Smooth muscle cell (in vitro differentiated cells): Measurements from ENCODE around the gene GRIN2D. TPM values are rescaled to one million over a fixed set of nuclear protein-coding genes. Genes with fewer than 3 reads are reported as not detected.
A peak's percentile ranks its signal among the peaks of the same experiment; 100 is the strongest.

Experiments
- DNase-seq: peaks from one replicate; lab custom pipeline; 2025; ENCODE audit not compliant: unreplicated experiment; lab: John Stamatoyannopoulos, UW
- H2AFZ ChIP-seq: fragments of 200-600 bp; sonication (generic); 2 replicates; pipeline ENCODE4 v1.6.0; 2016; ENCODE audit warnings: antibody characterized with exemption, low read depth, mild to moderate bottlenecking
- H3F3A ChIP-seq: fragments of 200-600 bp; sonication (generic); 2 replicates; pipeline ENCODE4 v1.6.0; 2017; ENCODE audit warnings: antibody characterized with exemption, low read depth
- H3K27ac ChIP-seq: fragments of 200-600 bp; sonication (generic); 2 replicates; pipeline ENCODE4 v1.5.1; 2016; ENCODE audit warnings: low read depth, mild to moderate bottlenecking
- H3K27me3 ChIP-seq: fragments of 200-600 bp; sonication (generic); 2 replicates; pipeline ENCODE4 v1.6.1; 2016; ENCODE audit warnings: low read depth, mild to moderate bottlenecking
- H3K36me3 ChIP-seq: fragments of 200-600 bp; sonication (generic); 2 replicates; pipeline ENCODE4 v1.5.1; 2016; ENCODE audit warnings: low read depth
- H3K4me1 ChIP-seq: fragments of 200-600 bp; sonication (generic); 2 replicates; pipeline ENCODE4 v1.5.1; 2016; ENCODE audit warnings: low read depth
- H3K4me2 ChIP-seq: fragments of 200-600 bp; sonication (generic); 2 replicates; pipeline ENCODE4 v1.6.0; 2016; ENCODE audit warnings: mild to moderate bottlenecking
- H3K4me3 ChIP-seq: fragments of 200-600 bp; sonication (generic); 2 replicates; pipeline ENCODE4 v1.5.1; 2016; ENCODE audit warnings: mild to moderate bottlenecking
- H3K79me2 ChIP-seq: fragments of 200-600 bp; sonication (generic); 2 replicates; pipeline ENCODE4 v1.6.0; 2016; ENCODE audit warnings: low read depth, mild to moderate bottlenecking
- H3K9ac ChIP-seq: fragments of 200-600 bp; sonication (generic); 2 replicates; pipeline ENCODE4 v1.6.0; 2016; ENCODE audit warnings: low read depth
- H3K9me3 ChIP-seq: fragments of 200-600 bp; sonication (generic); replicated peaks from 2 replicates; pipeline ENCODE4 v1.5.1; 2016; ENCODE audit warnings: low read depth
- H4K20me1 ChIP-seq: fragments of 200-600 bp; sonication (generic); 2 replicates; pipeline ENCODE4 v1.6.0; 2016; ENCODE audit warnings: low read depth
- CTCF ChIP-seq: fragments of 200-600 bp; sonication (generic); IDR thresholded peaks from 2 replicates; pipeline ENCODE4 v1.5.1; 2017; ENCODE audit warnings: borderline replicate concordance, mild to moderate bottlenecking, antibody characterized with exemption; ENCODE audit not compliant: insufficient read depth, poor library complexity, severe bottlenecking
- WGBS: methylation state at CpG from one replicate; pipeline ENCODE4 v1.1.7; 2016; ENCODE audit warnings: low lambda C conversion rate; 5-methylcytosine and 5-hydroxymethylcytosine counted together
- polyA plus RNA-seq: library from polyadenylated mRNA; unstranded; fragments of >200 nt; fragmentation: Nextera tagmentation; extraction: Ambion mirVana; gene quantifications from 2 replicates; pipeline ENCODE4 v1.2.1, GENCODE V29; 2016
- total RNA-seq: library from RNA; depleted of rRNA; stranded (reverse); fragments of >200 nt; gene quantifications from 2 replicates; pipeline ENCODE4 v1.2.3, GENCODE V29; 2014

The GRIN2D gene
- total and polyA plus RNA-seq, 2 experiments from 2014 or later: 4.0 to 10.7 TPM

- no peak for DNase-seq
- H3K27me3 ChIP-seq: no peaks in the 10 kb centered on the region
- 38% methylated on average over 13 of the region's 14 CpGs for WGBS
- no peaks in the 10 kb centered on the region for H3K36me3 ChIP-seq
- peak overlapping the region; percentile 76 for H3K27ac ChIP-seq
- peaks cover 14% of the 10 kb centered on the region for H3F3A ChIP-seq
- peaks cover 7% of the 10 kb centered on the region for H4K20me1 ChIP-seq
- peaks cover 13% of the 10 kb centered on the region for H3K4me1 ChIP-seq
- no peaks in the 10 kb centered on the region for H3K9me3 ChIP-seq
- H3K4me3 ChIP-seq: peak overlapping the region; percentile 40
- no peak for TF ChIP-seq CTCF
- no peak overlapping the region for H3K9ac ChIP-seq
- no peaks in the 10 kb centered on the region for H3K79me2 ChIP-seq
- H2AFZ ChIP-seq: peak overlapping the region; percentile 87
- peak overlapping the region; percentile 82 for H3K4me2 ChIP-seq
Observed at GRCh38 chr19:48400018-48400742, 6.7 kb downstream of the GRIN2D start.

- Histone ChIP-seq H3F3A (peaks cover 14% of the 10 kb centered on the region), H3K79me2 (no peaks in the 10 kb centered on the region), H3K9ac (no peak overlapping the region), H2AFZ (no peak overlapping the region), H3K27ac (no peak overlapping the region), H3K4me3 (no peak overlapping the region), H3K36me3 (no peaks in the 10 kb centered on the region), H3K4me2 (no peak overlapping the region), H3K27me3 (no peaks in the 10 kb centered on the region), H4K20me1 (peaks cover 7% of the 10 kb centered on the region), H3K4me1 (peaks cover 4% of the 10 kb centered on the region), H3K9me3 (no peaks in the 10 kb centered on the region)
- DNase-seq: no peak
- WGBS: 87% methylated on average over 5 of the region's 5 CpGs
- no peak for TF ChIP-seq CTCF
Observed at GRCh38 chr19:48401287-48401686, 7.8 kb downstream of the GRIN2D start.

GRCh38 chr19:48403606-48404005 lies 10.1 kb downstream of the GRIN2D start:
- H3K4me1 ChIP-seq: no peaks in the 10 kb centered on the region
- H3K27me3 ChIP-seq: no peaks in the 10 kb centered on the region
- no peaks in the 10 kb centered on the region for H3K36me3 ChIP-seq
- no peaks in the 10 kb centered on the region for H3K9me3 ChIP-seq
- WGBS: 48% methylated on average over 3 of the region's 3 CpGs
- no peak overlapping the region for H3K27ac ChIP-seq
- H2AFZ ChIP-seq: no peak overlapping the region
- no peak for DNase-seq
- H3K4me2 ChIP-seq: no peak overlapping the region
- H3K4me3 ChIP-seq: no peak overlapping the region
- H3F3A ChIP-seq: peaks cover 7% of the 10 kb centered on the region
- H4K20me1 ChIP-seq: peaks cover 7% of the 10 kb centered on the region
- no peak for TF ChIP-seq CTCF
- no peak overlapping the region for H3K9ac ChIP-seq
- peaks cover 14% of the 10 kb centered on the region for H3K79me2 ChIP-seq

GRCh38 chr19:48405010-48405659 lies 11.7 kb downstream of the GRIN2D start:
- no peaks in the 10 kb centered on the region for H3K4me1 ChIP-seq
- H3K27ac ChIP-seq: no peak overlapping the region
- no peaks in the 10 kb centered on the region for H3K36me3 ChIP-seq
- H3F3A ChIP-seq: no peaks in the 10 kb centered on the region
- H3K9ac ChIP-seq: no peak overlapping the region
- WGBS: 96% methylated on average over 27 of the region's 27 CpGs
- no peaks in the 10 kb centered on the region for H3K27me3 ChIP-seq
- no peak for DNase-seq
- H2AFZ ChIP-seq: no peak overlapping the region
- no peak for TF ChIP-seq CTCF
- H3K9me3 ChIP-seq: no peaks in the 10 kb centered on the region
- peaks cover 14% of the 10 kb centered on the region for H3K79me2 ChIP-seq
- peaks cover 7% of the 10 kb centered on the region for H4K20me1 ChIP-seq
- H3K4me3 ChIP-seq: no peak overlapping the region
- H3K4me2 ChIP-seq: no peak overlapping the region
